HepG2 (cell line): ENCODE results near the gene KLRF2. TPM values are rescaled to one million over a fixed set of nuclear protein-coding genes. Genes with fewer than 3 reads are reported as not detected.

Source experiments
- ATAC-seq: fragments of 200-7000 bp; cut with Tn5 transposase; 3 replicates; pipeline ENCODE4 v1.9.1; 2020; ENCODE audit warnings: mild to moderate bottlenecking, moderate library complexity
- BruUV-seq: library from RNA; stranded (reverse); fragments of 400-500 nt; replicated peaks from 2 replicates; lab custom pipeline; 2021; lab: Mats Ljungman, UMichigan
- CTCF ChIA-PET: fragments of 300-600 bp; formaldehyde crosslinking; extraction: SDS; loops from one replicate; lab custom pipeline; 2021; ENCODE audit warnings: low total read pairs, inconsistent platforms, low intra/inter-chr PET ratio; lab: Yijun Ruan, JAX
- POLR2A ChIA-PET: fragments of 350-600 bp; sonication (Branson Sonifier 250); formaldehyde crosslinking; loops from one replicate; lab custom pipeline; 2020; ENCODE audit warnings: antibody characterized with exemption, inconsistent platforms; lab: Yijun Ruan, JAX
- DNase-seq: peaks from one replicate; pipeline ENCODE4 v3.0.0-alpha.2; 2015; ENCODE audit warnings: low spot score
- FAIRE-seq: peaks from 3 replicates; lab custom pipeline; 2011; peaks lifted over from hg19 to GRCh38; lab: Jason Lieb, UNC
- H2AFZ ChIP-seq: one replicate; pipeline ENCODE4 v1.6.1; 2011; ENCODE audit warnings: low read length, inconsistent platforms
- H3K27ac ChIP-seq: fragments of 300-600 bp; 3 replicates; pipeline ENCODE4 v1.8.0; 2011; ENCODE audit warnings: mixed run types, mild to moderate bottlenecking, mixed read lengths, low read length, inconsistent platforms; ENCODE audit not compliant: insufficient read depth; ENCODE audit errors: extremely low read length
- H3K27me3 ChIP-seq, 2 experiments: fragments of 200-600 bp in 1 of 2; 2 replicates in 1 of 2; 3 replicates in 1 of 2; pipeline versions ENCODE4 v1.6.0 to v1.8.0; 2011; ENCODE audit warnings: low read length in 2 of 2, mild to moderate bottlenecking in 2 of 2, moderate library complexity in 2 of 2, inconsistent platforms in 1 of 2; ENCODE audit not compliant: insufficient read depth in 2 of 2, control insufficient read depth in 1 of 2
- H3K36me3 ChIP-seq, 2 experiments: fragments of 200-600 bp in 1 of 2; replicated peaks in 1 of 2; 2 replicates in 1 of 2; 3 replicates in 1 of 2; pipeline versions ENCODE4 v1.5.1 to v1.8.0; 2011; ENCODE audit warnings: low read length in 2 of 2, inconsistent platforms in 1 of 2; ENCODE audit not compliant: insufficient read depth in 2 of 2, control insufficient read depth in 1 of 2
- H3K4me1 ChIP-seq: 2 replicates; pipeline ENCODE4 v1.5.1; 2012; ENCODE audit warnings: low read length, inconsistent platforms; ENCODE audit not compliant: insufficient read depth
- H3K4me2 ChIP-seq: 2 replicates; pipeline ENCODE4 v1.6.0; 2011; ENCODE audit warnings: low read depth, low read length, inconsistent platforms
- H3K4me3 ChIP-seq, 3 experiments: fragments of 200-600 bp in 1 of 3; sonication (generic), shearing (Covaris generic) in 1 of 3; replicated peaks in 1 of 3; 2 replicates each; pipeline ENCODE4 v1.5.1; 2011 to 2016; ENCODE audit warnings: low read length in 3 of 3, inconsistent platforms in 2 of 3, low read depth in 2 of 3, mild to moderate bottlenecking in 2 of 3, control low read depth in 1 of 3, mixed read lengths in 1 of 3; ENCODE audit not compliant: insufficient read depth in 1 of 3
- H3K79me2 ChIP-seq: one replicate; pipeline ENCODE4 v1.6.1; 2011; ENCODE audit warnings: low read length, inconsistent platforms; ENCODE audit not compliant: insufficient read depth
- H3K9ac ChIP-seq: 2 replicates; pipeline ENCODE4 v1.6.0; 2011; ENCODE audit warnings: mild to moderate bottlenecking, low read depth, low read length, inconsistent platforms; ENCODE audit not compliant: insufficient read depth
- H3K9me3 ChIP-seq: 2 replicates; pipeline ENCODE4 v1.5.1; 2012; ENCODE audit warnings: mild to moderate bottlenecking, low read length
- H4K20me1 ChIP-seq: 2 replicates; pipeline ENCODE4 v1.6.0; 2011; ENCODE audit warnings: inconsistent platforms, mild to moderate bottlenecking, low read length, moderate library complexity; ENCODE audit not compliant: insufficient read depth
- BRF2 ChIP-seq: sonication (generic); formaldehyde crosslinking; IDR thresholded peaks from 2 replicates; pipeline ENCODE4 v1.8.1; 2022; ENCODE audit warnings: mild to moderate bottlenecking, missing genetic modification reagents
- FIP1L1 ChIP-seq: fragments of 200-400 bp; formaldehyde crosslinking; IDR thresholded peaks from 2 replicates; pipeline ENCODE4 v1.6.1; 2018; ENCODE audit warnings: low read depth, mild to moderate bottlenecking, low read length, moderate library complexity, borderline replicate concordance; ENCODE audit not compliant: insufficient read depth
- KLF9 ChIP-seq: IDR thresholded peaks from 2 replicates; pipeline ENCODE4 v1.6.1; 2016; ENCODE audit warnings: low read depth
- NR2F1 ChIP-seq, 2 experiments: fragments of 450-650 bp in 1 of 2; formaldehyde crosslinking in 1 of 2; IDR thresholded peaks; 2 replicates each; pipeline versions ENCODE4 v1.5.0 to v1.6.1; 2016 to 2020; ENCODE audit warnings: mild to moderate bottlenecking in 1 of 2, missing compliant biosample characterization in 1 of 2, missing genetic modification reagents in 1 of 2, moderate library complexity in 1 of 2
- PRPF4 ChIP-seq: fragments of 200-400 bp; formaldehyde crosslinking; IDR thresholded peaks from 2 replicates; pipeline ENCODE4 v1.6.1; 2016; ENCODE audit warnings: low read length, low read depth; ENCODE audit not compliant: poor library complexity, severe bottlenecking
- SIN3B ChIP-seq: fragments of 150-350 bp; IDR thresholded peaks from 2 replicates; pipeline ENCODE4 v1.6.1; 2014; ENCODE audit warnings: low read length
- ZMYM4 ChIP-seq: sonication (generic); formaldehyde crosslinking; IDR thresholded peaks from 2 replicates; pipeline ENCODE4 v1.8.1; 2023; ENCODE audit warnings: mild to moderate bottlenecking, missing genetic modification reagents
- ZNF136 ChIP-seq: sonication (generic); formaldehyde crosslinking; IDR thresholded peaks from 2 replicates; pipeline ENCODE4 v1.8.1; 2022; ENCODE audit warnings: low read depth, mild to moderate bottlenecking, moderate library complexity, missing genetic modification reagents
- ZNF160 ChIP-seq: sonication (generic); formaldehyde crosslinking; IDR thresholded peaks from 2 replicates; pipeline ENCODE4 v1.8.0; 2022; ENCODE audit warnings: mild to moderate bottlenecking, inconsistent platforms, missing genetic modification reagents
- ZNF430 ChIP-seq: sonication (generic); formaldehyde crosslinking; IDR thresholded peaks from 2 replicates; pipeline ENCODE4 v1.9.0; 2021; ENCODE audit warnings: mild to moderate bottlenecking, missing genetic modification reagents
- ZNF451 ChIP-seq: sonication (generic); formaldehyde crosslinking; IDR thresholded peaks from 2 replicates; pipeline ENCODE4 v1.5.0; 2020; ENCODE audit warnings: mild to moderate bottlenecking, missing genetic modification reagents
- ZNF567 ChIP-seq: sonication (generic); formaldehyde crosslinking; IDR thresholded peaks from 2 replicates; pipeline ENCODE4 v1.8.1; 2023; ENCODE audit warnings: mild to moderate bottlenecking, missing genetic modification reagents, borderline replicate concordance
- ZNF768 ChIP-seq: sonication (generic); formaldehyde crosslinking; IDR thresholded peaks from 2 replicates; pipeline ENCODE4 v1.4.0; 2020; ENCODE audit warnings: missing genetic modification reagents
- ZNF777 ChIP-seq: sonication (generic); formaldehyde crosslinking; IDR thresholded peaks from 2 replicates; pipeline ENCODE4 v1.4.0; 2020; ENCODE audit warnings: missing genetic modification reagents
- WGBS: methylation state at CpG from one replicate; pipeline ENCODE4 v1.1.6; 2017; ENCODE audit warnings: low lambda C conversion rate; 5-methylcytosine and 5-hydroxymethylcytosine counted together
- in situ Hi-C: cut with HindIII; loops from 2 replicates; pipeline ENCODE4 v1.10.0; 2017; ENCODE audit warnings: low pct_unique_long_range_greater_than_20kb; ENCODE audit not compliant: extremely low pct_ligation_motif_present
- intact Hi-C: fragments of 100-400 bp; cut with micrococcal nuclease; formaldehyde crosslinking; loops from one replicate; pipeline ENCODE4 v1.10.0; 2022; ENCODE audit not compliant: unreplicated experiment
- polyA plus RNA-seq, 8 experiments: library from polyadenylated mRNA; depleted of rRNA in 3 of 8; stranded (reverse) in 7 of 8; unstranded in 1 of 8; fragments of >200 nt; fragmentation: Illumina TruSeq in 4 of 8; extraction: Trizol in 4 of 8; gene quantifications; 2 replicates each; pipeline versions ENCODE4 v1.2.1 to v1.2.3, GENCODE V29; 2011 to 2016; ENCODE audit warnings: low read depth in 4 of 8, missing spikeins in 1 of 8, mixed read lengths in 1 of 8; ENCODE audit not compliant: insufficient read depth in 1 of 8
- total RNA-seq, 5 experiments: library from RNA; depleted of rRNA; stranded (reverse); fragments of >200 nt; fragmentation: Illumina TruSeq; extraction: Trizol; gene quantifications; 2 replicates each; pipeline ENCODE4 v1.2.3, GENCODE V29; 2016; ENCODE audit warnings: low read depth in 1 of 5
- TF ChIP-seq, protein P1 (sequence below): sonication (generic); formaldehyde crosslinking; IDR thresholded peaks from 2 replicates; pipeline ENCODE4 v1.5.0; 2020; ENCODE audit warnings: mild to moderate bottlenecking, missing genetic modification reagents
- TF ChIP-seq, protein P2 (sequence below): sonication (generic); formaldehyde crosslinking; IDR thresholded peaks from 2 replicates; pipeline ENCODE4 v1.4.0; 2020; ENCODE audit warnings: missing genetic modification reagents

Gene KLRF2
- total and polyA plus RNA-seq, 2 of the 13 experiments (the other 11 are each of a cell fraction or from before 2014, with no cell fraction given): not detected

- DNase-seq (no peak), ATAC-seq (no peak), FAIRE-seq (no peak)
- peaks cover 0 to 7% of the 10 kb centered on the region in 2 experiments; a peak in 2 of 5 replicates for H3K27me3 ChIP-seq
- H3K27ac ChIP-seq: no peak overlapping the region
- no peaks in the 10 kb centered on the region for H4K20me1 ChIP-seq
- no peaks in the 10 kb centered on the region for H3K36me3 ChIP-seq
- no peak overlapping the region for H3K9ac ChIP-seq
- no peaks in the 10 kb centered on the region for H3K4me1 ChIP-seq
- WGBS: 2% methylated on average over 7 of the region's 7 CpGs
- H3K9me3 ChIP-seq: peaks cover 33% of the 10 kb centered on the region
- H2AFZ ChIP-seq: no peak overlapping the region
- in situ Hi-C loops: no loop called here
- H3K4me3 ChIP-seq: no peak overlapping the region
- H3K79me2 ChIP-seq: no peaks in the 10 kb centered on the region
- BruUV-seq: no TSS peak
- no peak overlapping the region for H3K4me2 ChIP-seq
- intact Hi-C loops: no loop called here
- ChIA-PET POLR2A (no interaction called here), CTCF (no interaction called here)
- TF ChIP-seq ZNF160 (CRISPR knock-in tag) (no peak), ZNF777 (CRISPR knock-in tag) (no peak), ZNF567 (CRISPR knock-in tag) (no peak), ZNF136 (CRISPR knock-in tag) (no peak), SIN3B (no peak), BRF2 (CRISPR knock-in tag) (no peak), ZMYM4 (CRISPR knock-in tag) (no peak), ZNF430 (CRISPR knock-in tag) (no peak), PRPF4 (no peak), FIP1L1 (no peak), KLF9 (CRISPR knock-in tag) (no peak), ZNF451 (CRISPR knock-in tag) (no peak), ZNF768 (CRISPR knock-in tag) (no peak), NR2F1 (CRISPR knock-in tag; IDR thresholded peaks at IDR 0.05) (no peak)
- TF ChIP-seq, protein P1, sequence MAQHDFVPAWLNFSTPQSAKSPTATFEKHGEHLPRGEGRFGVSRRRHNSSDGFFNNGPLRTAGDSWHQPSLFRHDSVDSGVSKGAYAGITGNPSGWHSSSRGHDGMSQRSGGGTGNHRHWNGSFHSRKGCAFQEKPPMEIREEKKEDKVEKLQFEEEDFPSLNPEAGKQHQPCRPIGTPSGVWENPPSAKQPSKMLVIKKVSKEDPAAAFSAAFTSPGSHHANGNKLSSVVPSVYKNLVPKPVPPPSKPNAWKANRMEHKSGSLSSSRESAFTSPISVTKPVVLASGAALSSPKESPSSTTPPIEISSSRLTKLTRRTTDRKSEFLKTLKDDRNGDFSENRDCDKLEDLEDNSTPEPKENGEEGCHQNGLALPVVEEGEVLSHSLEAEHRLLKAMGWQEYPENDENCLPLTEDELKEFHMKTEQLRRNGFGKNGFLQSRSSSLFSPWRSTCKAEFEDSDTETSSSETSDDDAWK (CRISPR knock-in tag): no peak
- TF ChIP-seq, protein P2, sequence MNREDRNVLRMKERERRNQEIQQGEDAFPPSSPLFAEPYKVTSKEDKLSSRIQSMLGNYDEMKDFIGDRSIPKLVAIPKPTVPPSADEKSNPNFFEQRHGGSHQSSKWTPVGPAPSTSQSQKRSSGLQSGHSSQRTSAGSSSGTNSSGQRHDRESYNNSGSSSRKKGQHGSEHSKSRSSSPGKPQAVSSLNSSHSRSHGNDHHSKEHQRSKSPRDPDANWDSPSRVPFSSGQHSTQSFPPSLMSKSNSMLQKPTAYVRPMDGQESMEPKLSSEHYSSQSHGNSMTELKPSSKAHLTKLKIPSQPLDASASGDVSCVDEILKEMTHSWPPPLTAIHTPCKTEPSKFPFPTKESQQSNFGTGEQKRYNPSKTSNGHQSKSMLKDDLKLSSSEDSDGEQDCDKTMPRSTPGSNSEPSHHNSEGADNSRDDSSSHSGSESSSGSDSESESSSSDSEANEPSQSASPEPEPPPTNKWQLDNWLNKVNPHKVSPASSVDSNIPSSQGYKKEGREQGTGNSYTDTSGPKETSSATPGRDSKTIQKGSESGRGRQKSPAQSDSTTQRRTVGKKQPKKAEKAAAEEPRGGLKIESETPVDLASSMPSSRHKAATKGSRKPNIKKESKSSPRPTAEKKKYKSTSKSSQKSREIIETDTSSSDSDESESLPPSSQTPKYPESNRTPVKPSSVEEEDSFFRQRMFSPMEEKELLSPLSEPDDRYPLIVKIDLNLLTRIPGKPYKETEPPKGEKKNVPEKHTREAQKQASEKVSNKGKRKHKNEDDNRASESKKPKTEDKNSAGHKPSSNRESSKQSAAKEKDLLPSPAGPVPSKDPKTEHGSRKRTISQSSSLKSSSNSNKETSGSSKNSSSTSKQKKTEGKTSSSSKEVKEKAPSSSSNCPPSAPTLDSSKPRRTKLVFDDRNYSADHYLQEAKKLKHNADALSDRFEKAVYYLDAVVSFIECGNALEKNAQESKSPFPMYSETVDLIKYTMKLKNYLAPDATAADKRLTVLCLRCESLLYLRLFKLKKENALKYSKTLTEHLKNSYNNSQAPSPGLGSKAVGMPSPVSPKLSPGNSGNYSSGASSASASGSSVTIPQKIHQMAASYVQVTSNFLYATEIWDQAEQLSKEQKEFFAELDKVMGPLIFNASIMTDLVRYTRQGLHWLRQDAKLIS (CRISPR knock-in tag): no peak
Measured at GRCh38 chr12:9907769-9908168, 26.5 kb downstream of the KLRF2 start.
